CD8-positive, alpha-beta memory T cell (primary cell): ENCODE data around the gene PRKD2. TPM values are rescaled to one million over a fixed set of nuclear protein-coding genes. Genes with fewer than 3 reads are reported as not detected.
A peak's percentile ranks its signal among the peaks of the same experiment; 100 is the strongest.

ENCODE experiments used
- CTCF ChIA-PET: fragments of 350-600 bp; sonication (Branson Sonifier 250); formaldehyde crosslinking; loops from one replicate; lab custom pipeline; 2021; ENCODE audit warnings: antibody characterized with exemption; lab: Charles Lee
- POLR2A ChIA-PET: fragments of 350-600 bp; sonication (Branson Sonifier 250); formaldehyde crosslinking; loops from one replicate; lab custom pipeline; 2021; ENCODE audit warnings: antibody characterized with exemption; lab: Charles Lee
- DNase-seq, 5 donors: peaks; one replicate each; pipeline versions ENCODE4 v3.0.0 to v3.0.0-alpha.2; 2020 to 2022; ENCODE audit warnings: mixed read lengths in 1 of 5
- H3K27ac ChIP-seq: one replicate; pipeline ENCODE4 v1.7.0; 2013; ENCODE audit warnings: low read depth, mild to moderate bottlenecking, low read length, moderate library complexity
- H3K27me3 ChIP-seq: 2 replicates; pipeline ENCODE4 v1.7.0; 2013; ENCODE audit warnings: low read length, mild to moderate bottlenecking; ENCODE audit not compliant: insufficient read depth, poor library complexity, severe bottlenecking
- H3K36me3 ChIP-seq: 2 replicates; pipeline ENCODE4 v1.7.0; 2013; ENCODE audit warnings: mild to moderate bottlenecking, low read length, moderate library complexity; ENCODE audit not compliant: insufficient read depth
- H3K4me1 ChIP-seq: 2 replicates; pipeline ENCODE4 v1.7.0; 2013; ENCODE audit warnings: mild to moderate bottlenecking, low read length, moderate library complexity; ENCODE audit not compliant: insufficient read depth
- H3K4me3 ChIP-seq: 2 replicates; pipeline ENCODE4 v1.7.0; 2013; ENCODE audit warnings: mild to moderate bottlenecking, low read length
- H3K9me3 ChIP-seq: 2 replicates; pipeline ENCODE4 v1.7.0; 2013; ENCODE audit warnings: mild to moderate bottlenecking, low read length
- H3K27ac Mint-ChIP-seq, 8 donors: one replicate each; pipeline ENCODE4 v1.8.0; 2020 to 2021; ENCODE audit warnings: mixed read lengths in 8 of 8, mild to moderate bottlenecking in 6 of 8, inconsistent platforms in 3 of 8, moderate library complexity in 3 of 8
- H3K27me3 Mint-ChIP-seq, 2 donors: one replicate each; pipeline ENCODE4 v1.8.0; 2020 to 2021; ENCODE audit warnings: mixed read lengths in 2 of 2, mild to moderate bottlenecking in 1 of 2, moderate library complexity in 1 of 2
- H3K36me3 Mint-ChIP-seq, 3 donors: one replicate each; pipeline ENCODE4 v1.8.0; 2020 to 2021; ENCODE audit warnings: mixed read lengths in 3 of 3, inconsistent platforms in 1 of 3, mild to moderate bottlenecking in 1 of 3
- H3K4me1 Mint-ChIP-seq, 3 donors: one replicate each; pipeline ENCODE4 v1.8.0; 2020 to 2021; ENCODE audit warnings: mixed read lengths in 3 of 3, inconsistent platforms in 1 of 3, mild to moderate bottlenecking in 1 of 3
- H3K4me3 Mint-ChIP-seq, 7 donors: one replicate each; pipeline ENCODE4 v1.8.0; 2020 to 2021; ENCODE audit warnings: mixed read lengths in 7 of 7, mild to moderate bottlenecking in 6 of 7, moderate library complexity in 4 of 7, inconsistent platforms in 2 of 7
- H3K9me3 Mint-ChIP-seq, 5 donors: one replicate each; pipeline ENCODE4 v1.8.0; 2020 to 2022; ENCODE audit warnings: mixed read lengths in 5 of 5, mild to moderate bottlenecking in 3 of 5, moderate library complexity in 2 of 5, inconsistent platforms in 1 of 5
- polyA plus RNA-seq: library from polyadenylated mRNA; unstranded; fragments of 300-500 nt; fragmentation: Illumina TruSeq; gene quantifications from one replicate; pipeline ENCODE4 v1.2.3, GENCODE V29; 2021
- total RNA-seq, 2 experiments: library from RNA; stranded (reverse); gene quantifications; one replicate each; pipeline ENCODE4 v1.2.3, GENCODE V29; 2021

PRKD2 gene
- total and polyA plus RNA-seq, 3 experiments from 2014 or later, result 61.6 to 88.0 (median 63.8) TPM

DNA sequence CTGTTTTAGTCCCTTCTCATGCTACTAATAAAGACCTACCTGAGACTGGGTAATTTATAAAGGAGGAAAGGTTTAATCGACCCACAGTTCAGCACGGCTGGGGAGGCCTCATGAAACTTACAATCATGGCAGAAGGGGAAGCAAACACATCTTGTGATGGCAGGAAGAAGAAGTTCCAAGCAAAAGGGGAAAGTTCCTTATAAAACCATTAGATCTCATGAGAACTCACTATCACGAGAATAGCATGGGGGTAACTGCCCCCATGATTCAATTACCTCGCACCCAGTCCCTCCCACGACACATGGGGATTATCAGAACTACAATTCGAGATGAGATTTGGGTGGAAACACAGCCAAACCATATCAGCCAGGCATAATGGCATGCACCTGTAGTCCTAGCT is 42.3 kb upstream of the PRKD2 start:
- Mint-ChIP-seq H3K27ac (peak overlapping the region in 1 of 8 donors; percentile 9), H3K4me3 (no peak overlapping the region), H3K9me3 (no peaks in the 10 kb centered on the region), H3K4me1 (peaks cover 4 to 10% (median 4%) of the 10 kb centered on the region in 3 donors), H3K27me3 (no peaks in the 10 kb centered on the region), H3K36me3 (peaks cover 0 to 13% (median 0%) of the 10 kb centered on the region in 3 donors)
- Histone ChIP-seq H3K27me3 (no peaks in the 10 kb centered on the region), H3K4me3 (no peak overlapping the region), H3K36me3 (peaks cover 4% of the 10 kb centered on the region), H3K9me3 (no peaks in the 10 kb centered on the region), H3K27ac (no peak overlapping the region), H3K4me1 (no peaks in the 10 kb centered on the region)
- DNase-seq, result no peak
- CTCF ChIA-PET, result interaction anchor here (1.9 to 6.5 kb wide), 2 partner anchors 29 to 82 kb away, joined by 7 to 89 read pairs; partner anchors contain the start of gene SLC1A5
- POLR2A ChIA-PET, result no interaction called here

DNA sequence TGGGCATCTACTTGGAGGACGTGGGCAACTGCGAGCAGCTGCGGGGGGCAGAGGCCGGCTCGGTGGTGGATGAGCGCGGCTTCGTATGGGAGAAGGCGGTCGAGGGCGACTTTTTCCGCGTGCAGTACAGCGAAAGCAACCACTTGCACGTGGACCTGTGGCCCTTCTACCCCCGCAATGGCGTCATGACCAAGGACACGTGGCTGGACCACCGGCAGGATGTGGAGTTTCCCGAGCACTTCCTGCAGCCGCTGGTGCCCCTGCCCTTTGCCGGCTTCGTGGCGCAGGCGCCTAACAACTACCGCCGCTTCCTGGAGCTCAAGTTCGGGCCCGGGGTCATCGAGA is 39.6 kb upstream of the PRKD2 start:
- CTCF ChIA-PET, result interaction anchor here (1.1 to 6.5 kb wide), 6 partner anchors 10 to 84 kb away, joined by 3 to 89 read pairs (median 6); no protein-coding TSS in a partner anchor
- H3K27ac Mint-ChIP-seq, result no peak overlapping the region

DNA sequence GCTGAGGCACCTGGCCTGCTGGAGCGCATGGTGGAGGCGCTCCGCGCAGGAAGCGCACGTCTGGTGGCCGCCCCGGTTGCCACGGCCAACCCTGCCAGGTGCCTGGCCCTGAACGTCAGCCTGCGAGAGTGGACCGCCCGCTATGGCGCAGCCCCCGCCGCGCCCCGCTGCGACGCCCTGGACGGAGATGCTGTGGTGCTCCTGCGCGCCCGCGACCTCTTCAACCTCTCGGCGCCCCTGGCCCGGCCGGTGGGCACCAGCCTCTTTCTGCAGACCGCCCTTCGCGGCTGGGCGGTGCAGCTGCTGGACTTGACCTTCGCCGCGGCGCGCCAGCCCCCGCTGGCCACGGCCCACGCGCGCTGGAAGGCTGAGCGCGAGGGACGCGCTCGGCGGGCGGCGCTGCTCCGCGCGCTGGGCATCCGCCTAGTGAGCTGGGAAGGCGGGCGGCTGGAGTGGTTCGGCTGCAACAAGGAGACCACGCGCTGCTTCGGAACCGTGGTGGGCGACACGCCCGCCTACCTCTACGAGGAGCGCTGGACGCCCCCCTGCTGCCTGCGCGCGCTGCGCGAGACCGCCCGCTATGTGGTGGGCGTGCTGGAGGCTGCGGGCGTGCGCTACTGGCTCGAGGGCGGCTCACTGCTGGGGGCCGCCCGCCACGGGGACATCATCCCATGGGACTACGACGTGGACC is 39.1 kb upstream of the PRKD2 start:
- H3K27ac Mint-ChIP-seq, result no peak overlapping the region
- no peaks in the 10 kb centered on the region for H3K27me3 Mint-ChIP-seq
- no peak overlapping the region for H3K4me3 ChIP-seq
- POLR2A ChIA-PET, result no interaction called here
- H3K4me1 Mint-ChIP-seq, result peaks cover 7 to 16% (median 8%) of the 10 kb centered on the region in 3 donors
- H3K9me3 Mint-ChIP-seq, result no peaks in the 10 kb centered on the region
- CTCF ChIA-PET, result interaction anchor here (1.1 to 6.5 kb wide), 7 partner anchors 11 to 85 kb away, joined by 3 to 89 read pairs (median 3); no protein-coding TSS in a partner anchor
- peaks cover 0 to 23% (median 2%) of the 10 kb centered on the region in 3 donors for H3K36me3 Mint-ChIP-seq
- no peak for DNase-seq
- no peak overlapping the region for H3K4me3 Mint-ChIP-seq
- no peak overlapping the region for H3K27ac ChIP-seq
- no peaks in the 10 kb centered on the region for H3K27me3 ChIP-seq
- peaks cover 4% of the 10 kb centered on the region for H3K36me3 ChIP-seq
- no peaks in the 10 kb centered on the region for H3K4me1 ChIP-seq
- no peaks in the 10 kb centered on the region for H3K9me3 ChIP-seq

More for the DNA sequence above, 39.6 kb upstream of the PRKD2 start:
- POLR2A ChIA-PET, result no interaction called here
- Histone ChIP-seq H3K9me3 (no peaks in the 10 kb centered on the region), H3K4me1 (no peaks in the 10 kb centered on the region), H3K36me3 (peaks cover 4% of the 10 kb centered on the region), H3K27ac (no peak overlapping the region), H3K27me3 (no peaks in the 10 kb centered on the region), H3K4me3 (no peak overlapping the region)
- Mint-ChIP-seq H3K27me3 (no peaks in the 10 kb centered on the region), H3K4me3 (no peak overlapping the region), H3K9me3 (no peaks in the 10 kb centered on the region), H3K4me1 (peaks cover 7 to 16% (median 8%) of the 10 kb centered on the region in 3 donors), H3K36me3 (peaks cover 0 to 22% (median 2%) of the 10 kb centered on the region in 3 donors)
- no peak for DNase-seq

DNA sequence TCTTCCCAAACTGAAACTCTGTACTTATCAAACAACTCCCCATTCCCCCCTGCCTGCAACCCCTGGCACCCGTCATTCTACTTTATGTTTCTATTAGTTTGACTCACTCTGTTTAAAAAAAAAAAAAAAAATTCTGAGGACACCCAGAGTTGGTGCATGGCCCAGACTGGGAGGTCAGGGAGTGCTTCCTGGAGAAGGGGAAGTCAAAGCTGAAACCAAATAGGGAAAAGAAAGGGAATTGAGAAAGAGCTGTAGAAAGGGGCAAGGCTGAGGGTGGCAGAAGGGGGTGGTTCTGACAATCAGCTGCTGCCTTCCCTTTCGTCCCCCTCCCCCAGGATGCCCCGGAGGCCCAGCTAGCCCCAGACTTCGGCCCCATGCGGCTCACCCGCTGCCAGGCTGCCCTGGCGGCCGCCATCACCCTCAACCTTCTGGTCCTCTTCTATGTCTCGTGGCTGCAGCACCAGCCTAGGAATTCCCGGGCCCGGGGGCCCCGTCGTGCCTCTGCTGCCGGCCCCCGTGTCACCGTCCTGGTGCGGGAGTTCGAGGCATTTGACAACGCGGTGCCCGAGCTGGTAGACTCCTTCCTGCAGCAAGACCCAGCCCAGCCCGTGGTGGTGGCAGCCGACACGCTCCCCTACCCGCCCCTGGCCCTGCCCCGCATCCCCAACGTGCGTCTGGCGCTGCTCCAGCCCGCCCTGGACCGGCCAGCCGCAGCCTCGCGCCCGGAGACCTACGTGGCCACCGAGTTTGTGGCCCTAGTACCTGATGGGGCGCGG is 38.4 kb upstream of the PRKD2 start:
- CTCF ChIA-PET, result interaction anchor here (1.1 to 6.5 kb wide), 6 partner anchors 11 to 89 kb away, joined by 3 to 89 read pairs (median 6); no protein-coding TSS in a partner anchor
- Histone ChIP-seq H3K27me3 (no peaks in the 10 kb centered on the region), H3K4me1 (no peaks in the 10 kb centered on the region), H3K27ac (no peak overlapping the region), H3K36me3 (peaks cover 4% of the 10 kb centered on the region), H3K9me3 (no peaks in the 10 kb centered on the region), H3K4me3 (no peak overlapping the region)
- Mint-ChIP-seq H3K4me3 (no peak overlapping the region), H3K27ac (no peak overlapping the region), H3K36me3 (peaks cover 0 to 28% (median 3%) of the 10 kb centered on the region in 3 donors), H3K9me3 (no peaks in the 10 kb centered on the region), H3K27me3 (no peaks in the 10 kb centered on the region), H3K4me1 (peaks cover 7 to 16% (median 8%) of the 10 kb centered on the region in 3 donors)
- no peak for DNase-seq
- POLR2A ChIA-PET, result no interaction called here

DNA sequence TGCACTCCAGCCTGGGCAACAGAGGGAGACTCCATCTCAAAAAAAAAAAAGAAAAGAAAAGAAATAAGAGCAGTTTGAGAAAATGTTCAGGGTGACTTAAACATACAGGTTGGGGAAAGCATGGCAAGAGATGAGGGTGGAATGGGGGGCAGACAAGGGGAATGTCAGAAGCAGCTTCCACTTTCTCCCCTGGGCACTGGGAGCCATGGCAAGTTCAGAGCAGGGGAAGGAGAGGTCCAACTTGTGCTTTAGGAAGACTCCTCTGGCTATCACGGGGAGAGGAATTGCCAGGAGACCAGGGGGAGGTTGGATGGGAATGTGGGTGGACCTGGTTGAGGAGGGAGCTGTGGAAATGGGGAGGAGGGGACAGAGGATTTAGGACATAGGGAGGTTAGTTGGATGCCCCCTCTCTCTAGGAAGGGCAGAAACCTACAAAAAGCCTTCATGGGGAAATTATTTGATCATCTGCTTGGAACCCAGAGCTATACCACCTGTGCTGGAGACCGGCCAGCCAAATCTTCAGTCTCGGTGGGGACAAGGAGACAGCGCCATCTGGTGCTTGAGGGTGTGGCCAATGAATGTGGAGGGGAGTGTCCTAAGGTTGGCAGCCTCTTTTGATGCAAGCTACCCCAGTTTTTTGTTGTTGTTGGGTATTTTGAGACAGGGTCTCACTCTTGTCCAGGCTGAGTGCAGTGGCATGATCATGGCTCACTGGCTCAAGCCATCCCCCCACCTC is 36.7 kb upstream of the PRKD2 start:
- Histone ChIP-seq H3K27me3 (no peaks in the 10 kb centered on the region), H3K36me3 (peaks cover 4% of the 10 kb centered on the region), H3K4me1 (no peaks in the 10 kb centered on the region), H3K9me3 (no peaks in the 10 kb centered on the region), H3K4me3 (no peak overlapping the region), H3K27ac (no peak overlapping the region)
- peak; percentile 45 to 76 (median 54) for DNase-seq
- peaks cover 0 to 35% (median 5%) of the 10 kb centered on the region in 3 donors for H3K36me3 Mint-ChIP-seq
- H3K4me1 Mint-ChIP-seq, result peaks cover 9 to 18% (median 13%) of the 10 kb centered on the region in 3 donors
- H3K27ac Mint-ChIP-seq, result peak overlapping the region in 2 of 8 donors; percentile 72 to 89
- ChIA-PET POLR2A (no interaction called here), CTCF (interaction anchor here (0.8 to 6.5 kb wide), 14 partner anchors 9 to 91 kb away, joined by 3 to 89 read pairs (median 4); no protein-coding TSS in a partner anchor)
- H3K9me3 Mint-ChIP-seq, result no peaks in the 10 kb centered on the region
- H3K4me3 Mint-ChIP-seq, result peak overlapping the region in 1 of 7 donors; percentile 9
- H3K27me3 Mint-ChIP-seq, result no peaks in the 10 kb centered on the region

DNA sequence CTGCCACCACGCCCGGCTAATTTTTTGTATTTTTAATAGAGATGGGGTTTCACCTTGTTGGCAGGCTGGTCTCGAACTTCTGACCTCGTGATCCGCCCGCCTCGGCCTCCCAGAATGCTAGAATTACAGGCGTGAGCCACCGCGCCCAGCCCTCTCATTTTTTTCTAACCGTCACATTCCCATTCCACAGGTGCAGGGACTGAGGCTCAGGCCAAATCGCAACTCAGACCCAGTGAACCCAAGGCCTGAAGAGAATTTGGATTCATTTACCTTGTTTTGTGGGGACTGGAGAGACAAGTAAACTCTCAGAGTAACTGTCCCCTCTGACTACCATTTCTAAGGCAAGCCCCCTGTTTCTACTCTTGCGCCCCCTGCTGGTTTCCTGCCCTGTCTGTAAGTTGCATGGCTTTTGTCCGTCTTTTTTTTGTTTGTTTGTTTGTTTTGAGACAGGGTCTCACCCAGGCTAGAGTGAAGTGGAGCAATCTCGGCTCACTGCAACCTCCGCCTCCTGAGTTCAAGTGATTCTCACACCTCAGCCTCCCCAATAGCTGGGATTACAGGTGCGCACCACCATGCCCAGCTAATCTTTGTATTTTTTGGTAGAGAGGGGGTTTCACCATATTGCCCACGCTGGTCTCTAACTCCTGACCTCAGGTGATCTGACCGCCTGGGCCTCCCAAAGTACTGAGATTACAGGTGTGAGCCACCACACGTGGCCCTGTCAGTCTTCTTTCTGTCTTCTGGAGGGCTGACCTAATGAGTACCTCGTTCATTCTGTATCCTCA is 31.6 kb upstream of the PRKD2 start:
- Mint-ChIP-seq H3K4me3 (peak overlapping the region; percentile 29 to 94 (median 59)), H3K36me3 (peaks cover 0 to 30% (median 5%) of the 10 kb centered on the region in 3 donors), H3K4me1 (peaks cover 33 to 42% (median 41%) of the 10 kb centered on the region in 3 donors), H3K27ac (peak overlapping the region in 5 of 8 donors; percentile 42 to 95 (median 71)), H3K9me3 (no peaks in the 10 kb centered on the region), H3K27me3 (peaks cover 0 to 2% of the 10 kb centered on the region in 2 donors)
- POLR2A ChIA-PET, result interaction anchor here (0.6 kb wide), 1 partner anchor 34 kb away, joined by 3 read pairs; no protein-coding TSS in a partner anchor
- H3K4me3 ChIP-seq, result no peak overlapping the region
- H3K36me3 ChIP-seq, result no peaks in the 10 kb centered on the region
- H3K9me3 ChIP-seq, result no peaks in the 10 kb centered on the region
- CTCF ChIA-PET, result interaction anchor here (1.1 to 4.5 kb wide), 8 partner anchors 10 to 288 kb away, joined by 3 to 24 read pairs (median 4); no protein-coding TSS in a partner anchor
- H3K4me1 ChIP-seq, result peaks cover 25% of the 10 kb centered on the region
- H3K27me3 ChIP-seq, result no peaks in the 10 kb centered on the region
- H3K27ac ChIP-seq, result no peak overlapping the region
- DNase-seq, result peak; percentile 56 to 83 (median 64)
